GM18909 (cell line): Measurements from ENCODE around the gene CRIM1.
"Not testable (repeated sequence)": the region's sequence is repeated elsewhere in the genome, so short reads cannot be mapped to it uniquely, and the experiment has no call there.

Experiments used
- ATAC-seq: cut with Tn5 transposase; IDR thresholded peaks from one replicate; pipeline ENCODE4 v1.9.1; 2021; ENCODE audit warnings: mild to moderate bottlenecking; ENCODE audit not compliant: unreplicated experiment, poor library complexity

Gene CRIM1

GRCh38 chr2:36355151-36355889 lies at the start of gene CRIM1:
CRIM1 (plus strand) TSS chr2:36355778; CDS start chr2:36356293, 515 bp downstream.
- peak; percentile 47 for ATAC-seq

DNA sequence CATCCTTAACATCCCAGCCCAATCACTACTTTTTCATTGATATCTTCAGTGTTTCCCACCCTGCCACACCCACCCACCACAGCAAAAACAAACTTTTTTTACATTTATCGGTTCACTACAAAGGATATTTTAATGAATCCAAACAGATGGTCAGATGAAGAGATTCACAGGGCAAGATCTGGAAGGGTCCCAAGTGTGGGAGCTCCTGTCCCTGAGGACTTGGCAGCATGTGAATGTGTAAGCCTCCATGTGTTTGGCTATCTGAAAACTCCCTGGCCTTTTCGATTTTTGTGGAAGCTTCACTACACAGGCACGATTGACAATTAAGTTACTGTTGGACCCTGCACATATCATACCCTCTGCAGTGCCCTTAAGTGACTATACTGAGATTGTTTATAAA lies 48.1 kb upstream of the CRIM1 start:
- no peak for ATAC-seq

DNA sequence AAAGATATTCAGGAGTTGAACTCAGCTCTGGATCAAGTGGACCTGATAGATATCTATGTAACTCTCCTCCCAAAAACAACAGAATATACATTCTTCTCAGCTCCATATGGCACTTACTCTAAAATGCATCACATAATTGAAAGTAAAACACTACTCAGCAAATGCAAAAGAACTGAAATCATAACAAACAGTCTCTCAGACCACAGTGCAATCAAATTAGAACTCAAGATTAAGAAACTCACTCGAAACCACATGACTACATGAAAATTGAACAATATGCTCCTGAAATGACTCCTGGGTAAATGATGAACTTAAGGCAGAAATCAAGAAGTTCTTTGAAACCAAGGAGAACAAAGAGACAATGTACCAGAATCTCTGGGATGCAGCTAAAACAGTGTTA lies 45.1 kb upstream of the CRIM1 start:
- ATAC-seq = not testable (repeated sequence)

GRCh38 chr2:36318547-36318946 lies 37.0 kb upstream of the CRIM1 start:
- no peak for ATAC-seq

DNA sequence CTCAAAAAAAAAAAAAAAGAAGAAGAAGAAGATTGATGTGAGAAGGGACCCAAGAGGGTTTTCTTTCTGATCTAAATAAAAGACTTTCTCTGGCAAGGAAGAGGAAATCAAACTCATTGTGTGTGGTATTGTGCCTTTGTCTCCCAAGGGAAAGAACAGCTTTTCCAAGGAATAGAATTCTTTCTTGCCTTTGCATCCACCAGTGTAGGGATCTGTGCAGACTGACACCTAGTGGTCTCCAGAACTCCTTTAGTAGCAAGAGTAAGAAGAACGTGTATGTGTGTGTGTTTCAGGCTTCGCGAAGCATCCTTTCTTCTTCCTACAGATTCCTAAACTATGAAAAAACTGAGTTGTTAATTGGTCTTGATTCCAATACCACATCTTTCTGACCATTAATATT lies 33.5 kb upstream of the CRIM1 start:
- ATAC-seq = no peak

DNA sequence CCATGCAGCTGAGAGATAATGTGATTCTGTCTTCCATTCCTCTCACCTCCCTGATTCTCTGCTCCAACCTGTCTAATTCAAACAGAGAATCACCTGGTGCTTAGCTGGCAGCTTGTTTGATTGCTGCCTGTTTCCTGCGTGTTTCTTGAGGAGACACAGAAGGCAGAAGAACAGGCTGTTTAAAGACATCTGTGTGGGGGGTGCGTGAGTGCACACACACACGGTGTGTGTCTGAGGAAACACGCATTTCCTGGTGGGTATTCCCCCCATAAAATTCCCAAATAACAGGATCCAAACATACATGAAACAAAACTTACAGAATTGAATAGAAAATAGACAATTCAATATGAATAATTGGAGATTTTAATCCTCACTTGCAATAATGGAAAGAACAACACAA lies 29.3 kb upstream of the CRIM1 start:
- ATAC-seq = no peak

GRCh38 chr2:36329251-36329650 lies 26.3 kb upstream of the CRIM1 start:
- ATAC-seq = no peak

DNA sequence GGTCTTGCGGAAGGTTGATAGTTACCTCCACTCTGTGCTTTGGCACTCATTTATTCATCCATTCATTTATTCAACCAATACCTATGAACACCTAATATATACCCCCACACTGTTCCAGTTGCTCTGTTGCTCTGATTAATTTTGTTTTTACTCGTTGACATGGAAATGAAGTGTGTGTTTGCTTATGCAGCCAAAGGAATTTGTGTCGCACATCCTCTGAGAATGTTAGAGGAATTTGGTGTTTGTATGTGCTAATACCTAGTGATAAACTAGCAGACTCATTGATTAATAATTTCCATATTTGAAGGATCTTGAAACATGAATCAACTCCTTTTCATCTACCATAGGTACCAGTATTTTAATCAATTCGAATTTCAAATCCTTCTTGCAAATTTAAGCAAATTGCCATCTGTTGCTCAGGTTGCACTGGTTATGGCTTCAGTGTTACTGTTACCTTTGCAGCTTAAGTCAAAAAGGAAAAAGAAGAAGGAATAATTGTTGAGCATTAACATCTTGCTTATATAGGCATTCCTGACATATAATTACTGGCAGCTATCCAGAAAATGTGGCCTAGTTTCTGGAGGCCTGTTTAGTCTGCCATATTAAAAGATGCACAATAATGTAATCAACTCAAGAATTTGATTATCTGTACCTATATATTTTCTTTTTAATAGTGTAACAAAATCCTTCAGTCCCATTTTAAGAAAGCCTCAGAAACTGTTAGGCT lies 25.7 kb upstream of the CRIM1 start:
- ATAC-seq = no peak

DNA sequence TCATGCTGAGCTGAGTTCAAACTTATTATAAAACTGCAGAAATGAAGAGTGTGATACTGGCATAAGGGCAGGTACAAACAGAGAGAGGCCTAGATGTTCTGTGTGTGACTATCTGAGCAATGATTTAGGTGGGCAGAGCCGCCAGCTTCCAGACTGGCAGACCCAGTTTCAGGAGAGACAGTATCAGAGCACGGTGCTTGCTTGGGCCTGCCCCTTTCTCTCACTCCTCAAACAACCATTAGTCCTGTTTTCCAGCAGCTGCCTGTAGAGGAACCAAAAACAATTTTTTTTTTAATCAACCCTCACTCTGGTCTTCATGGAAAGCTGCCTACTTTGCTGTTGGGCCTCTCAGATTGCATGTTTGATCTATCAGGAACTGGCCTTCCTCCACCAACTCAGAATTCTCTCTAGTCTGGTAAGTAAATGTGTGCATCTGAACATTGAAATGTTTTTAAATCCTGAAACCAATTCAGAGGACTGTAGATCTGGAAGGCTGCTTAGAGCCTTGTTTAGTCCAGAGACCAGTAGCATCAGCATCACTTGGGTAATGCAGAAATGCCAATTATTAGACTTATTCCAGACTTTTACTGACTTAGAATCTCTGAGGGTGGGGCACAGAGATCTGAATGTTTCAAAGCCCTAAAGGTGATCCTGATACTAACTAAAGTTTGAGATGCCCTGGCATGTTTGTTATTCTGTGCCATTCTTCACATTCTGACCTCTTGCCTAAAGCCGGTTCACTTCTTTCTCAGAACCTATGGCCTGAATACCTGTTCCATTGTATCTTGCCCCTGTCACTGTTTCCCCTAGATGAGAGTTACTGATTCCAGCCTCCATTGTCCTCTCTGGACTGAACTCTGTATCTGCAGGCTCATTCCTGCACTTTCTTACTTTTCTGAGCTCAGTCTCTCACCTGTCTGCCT lies 24.8 kb upstream of the CRIM1 start:
- ATAC-seq = no peak

DNA sequence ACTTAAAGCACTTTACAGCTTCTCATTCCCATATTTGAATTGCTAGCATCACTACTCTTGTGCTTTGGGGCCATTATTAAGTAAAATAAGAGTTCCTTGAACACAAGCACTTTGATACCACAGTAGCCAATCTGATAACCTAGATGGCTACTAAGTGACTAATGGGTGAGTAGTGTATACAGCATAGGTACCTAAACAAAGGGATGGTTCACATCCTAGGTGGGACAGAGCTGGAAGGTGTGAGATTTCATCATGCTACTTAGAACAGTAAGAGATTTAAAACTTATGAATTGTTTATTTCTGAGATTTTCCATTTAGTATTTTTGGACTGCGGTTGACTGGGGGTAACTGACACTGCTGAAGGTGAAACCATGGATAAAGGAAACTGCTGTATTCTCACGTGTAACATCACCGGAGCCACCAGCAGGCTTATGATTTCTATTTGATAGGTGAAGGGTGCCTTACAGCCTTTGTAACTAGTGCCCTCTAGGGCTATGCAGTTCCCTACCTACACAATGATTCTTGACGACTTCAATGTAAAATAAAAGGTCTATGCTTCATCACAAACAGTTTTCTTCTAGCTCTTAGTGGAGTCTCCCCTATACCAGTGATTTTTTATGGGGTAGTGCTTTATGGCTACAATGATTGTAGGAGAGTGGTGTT lies 22.1 kb upstream of the CRIM1 start:
- peak; percentile 43 for ATAC-seq

GRCh38 chr2:36335597-36335996 lies 20.0 kb upstream of the CRIM1 start:
- ATAC-seq = no peak

- no peak for ATAC-seq
Observed at GRCh38 chr2:36336321-36336720, 19.3 kb upstream of the CRIM1 start.

DNA sequence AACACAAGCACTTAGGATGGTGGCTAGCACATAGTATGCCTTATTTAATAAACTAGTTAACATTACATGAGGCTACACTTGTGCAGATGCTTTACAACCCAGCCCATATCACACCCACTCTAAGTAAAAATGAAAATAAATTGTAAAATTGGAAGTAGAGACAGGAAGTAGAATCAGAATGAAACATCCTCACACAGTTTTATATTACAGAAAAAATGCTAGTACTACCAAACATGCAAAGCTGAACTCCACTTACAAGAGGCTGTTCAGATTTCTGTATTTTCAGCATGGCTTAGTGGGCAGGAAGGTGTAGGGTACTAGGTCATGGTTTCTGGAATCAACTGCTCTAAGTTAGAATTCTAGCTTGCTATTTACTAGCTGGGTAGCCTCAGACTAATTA lies 18.2 kb upstream of the CRIM1 start:
- peak; percentile 69 for ATAC-seq

GRCh38 chr2:36338124-36338826 lies 17.3 kb upstream of the CRIM1 start:
- ATAC-seq = no peak

DNA sequence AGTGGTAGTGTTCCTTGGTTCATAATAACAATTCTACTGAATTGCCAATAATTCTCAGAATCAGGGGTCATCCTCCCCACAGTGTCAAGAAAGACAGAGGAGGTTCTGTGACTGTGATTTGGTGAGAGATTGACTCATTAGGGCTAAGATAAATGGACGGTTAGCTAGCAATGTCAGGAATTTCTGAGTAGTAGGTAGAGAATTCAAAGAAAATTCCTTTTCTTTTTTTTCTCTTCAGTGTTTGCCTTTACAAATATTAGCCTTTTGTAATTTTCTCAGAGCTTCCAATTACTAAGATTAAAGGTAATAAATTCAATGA lies 16.8 kb upstream of the CRIM1 start:
- ATAC-seq = no peak

DNA sequence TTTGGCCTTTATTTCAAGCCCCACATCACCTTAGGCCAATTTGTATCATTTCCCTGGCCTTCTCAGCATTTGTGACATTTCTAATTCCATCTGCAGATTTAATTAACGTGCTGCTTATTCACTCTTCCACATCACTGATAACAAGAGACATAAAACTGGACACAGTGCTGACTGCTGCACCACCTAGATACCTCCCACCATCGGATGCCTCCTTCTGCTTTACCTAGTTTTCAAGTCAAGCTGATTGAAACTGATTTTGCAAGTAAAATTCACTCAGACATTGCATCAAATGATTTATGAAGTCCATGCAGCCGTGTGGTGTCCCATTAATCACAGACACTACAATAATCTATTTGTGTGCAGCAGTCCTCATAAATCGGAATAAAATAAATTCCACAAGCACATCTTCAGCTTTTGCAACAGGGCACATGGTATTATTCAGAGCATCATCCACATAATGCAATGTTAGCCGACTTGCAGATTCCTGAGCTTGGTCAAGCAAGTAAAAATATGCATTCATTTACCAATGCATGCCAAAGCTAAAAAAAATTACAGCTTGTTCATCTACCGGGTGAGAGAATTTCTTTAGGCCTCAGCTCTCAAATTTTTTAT lies 15.9 kb upstream of the CRIM1 start:
- ATAC-seq = no peak

- ATAC-seq = no peak
Observed at GRCh38 chr2:36343606-36344005, 12.0 kb upstream of the CRIM1 start.

- no peak for ATAC-seq
Observed at GRCh38 chr2:36348721-36349120, 6.9 kb upstream of the CRIM1 start.

GRCh38 chr2:36351291-36351690 lies 4.3 kb upstream of the CRIM1 start:
- ATAC-seq = no peak
